GM12865 (cell line): ENCODE measurements around the gene FBXO15.

ENCODE experiments used
- DNase-seq: peaks from one replicate; pipeline ENCODE4 v3.0.0; 2010; ENCODE audit warnings: low read depth
- H3K4me3 ChIP-seq: 2 replicates; pipeline ENCODE4 v1.5.1; 2011; ENCODE audit warnings: mild to moderate bottlenecking, low read depth, low read length, control low read depth
- TF ChIP-seq, protein P1 (sequence below): IDR thresholded peaks from 2 replicates; pipeline ENCODE4 v1.5.1; 2011; ENCODE audit warnings: low read length, control low read depth, low read depth, inconsistent platforms; ENCODE audit not compliant: insufficient read depth; ENCODE audit errors: missing control alignments

FBXO15 gene

GRCh38 chr18:74123200-74123599 lies 24.4 kb downstream of the FBXO15 start:
- DNase-seq, result no peak
- H3K4me3 ChIP-seq, result no peak overlapping the region
- TF ChIP-seq, protein P1, sequence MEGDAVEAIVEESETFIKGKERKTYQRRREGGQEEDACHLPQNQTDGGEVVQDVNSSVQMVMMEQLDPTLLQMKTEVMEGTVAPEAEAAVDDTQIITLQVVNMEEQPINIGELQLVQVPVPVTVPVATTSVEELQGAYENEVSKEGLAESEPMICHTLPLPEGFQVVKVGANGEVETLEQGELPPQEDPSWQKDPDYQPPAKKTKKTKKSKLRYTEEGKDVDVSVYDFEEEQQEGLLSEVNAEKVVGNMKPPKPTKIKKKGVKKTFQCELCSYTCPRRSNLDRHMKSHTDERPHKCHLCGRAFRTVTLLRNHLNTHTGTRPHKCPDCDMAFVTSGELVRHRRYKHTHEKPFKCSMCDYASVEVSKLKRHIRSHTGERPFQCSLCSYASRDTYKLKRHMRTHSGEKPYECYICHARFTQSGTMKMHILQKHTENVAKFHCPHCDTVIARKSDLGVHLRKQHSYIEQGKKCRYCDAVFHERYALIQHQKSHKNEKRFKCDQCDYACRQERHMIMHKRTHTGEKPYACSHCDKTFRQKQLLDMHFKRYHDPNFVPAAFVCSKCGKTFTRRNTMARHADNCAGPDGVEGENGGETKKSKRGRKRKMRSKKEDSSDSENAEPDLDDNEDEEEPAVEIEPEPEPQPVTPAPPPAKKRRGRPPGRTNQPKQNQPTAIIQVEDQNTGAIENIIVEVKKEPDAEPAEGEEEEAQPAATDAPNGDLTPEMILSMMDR, result no peak

DNA sequence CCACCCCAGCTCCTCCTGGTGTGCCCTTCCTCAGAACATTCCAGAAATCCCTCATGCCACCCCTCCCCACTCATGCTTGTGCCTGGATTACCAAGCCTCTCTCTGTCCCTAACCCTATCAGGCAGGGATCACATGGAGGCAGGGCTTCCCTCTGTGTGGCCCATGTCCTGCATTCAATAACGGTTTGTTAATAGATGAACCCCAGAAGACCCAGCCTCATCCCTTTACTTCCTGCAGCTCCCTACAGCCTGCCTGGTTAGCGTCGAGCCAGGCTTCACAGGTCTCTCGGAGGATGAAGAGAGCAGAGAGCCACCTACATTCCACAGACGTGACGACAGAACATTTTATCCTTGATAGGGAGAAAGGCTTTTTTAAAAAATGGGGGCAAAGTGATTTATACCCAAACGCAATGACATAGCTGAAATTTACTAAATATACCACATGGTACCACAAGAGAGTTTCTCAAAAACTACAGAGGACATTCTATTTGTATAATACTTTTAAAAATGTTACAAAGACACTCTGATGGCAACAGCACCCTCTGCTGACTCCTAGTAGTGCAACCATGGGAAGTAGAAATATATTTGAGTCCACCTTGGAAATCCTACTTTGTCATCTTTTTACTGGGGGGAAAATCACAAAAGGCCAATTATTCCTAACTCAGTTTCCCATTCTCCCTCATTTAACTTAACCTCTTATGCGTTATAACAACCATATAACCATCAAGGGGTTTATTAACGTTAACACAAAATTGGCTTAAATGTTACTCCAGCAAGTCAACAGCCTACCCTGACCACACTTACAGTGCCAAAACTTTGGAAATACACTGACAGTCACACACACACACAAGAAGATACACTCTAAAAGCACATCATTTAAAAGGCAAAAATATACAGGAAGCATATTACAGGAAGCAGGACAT lies 30.7 kb downstream of the FBXO15 start:
- TF ChIP-seq, protein P1, result peak; percentile 30
- DNase-seq, result peak; percentile 23
- no peak overlapping the region for H3K4me3 ChIP-seq

GRCh38 chr18:74115046-74115445 lies 32.6 kb downstream of the FBXO15 start:
- no peak for DNase-seq
- TF ChIP-seq, protein P1, result no peak
- H3K4me3 ChIP-seq, result no peak overlapping the region

DNA sequence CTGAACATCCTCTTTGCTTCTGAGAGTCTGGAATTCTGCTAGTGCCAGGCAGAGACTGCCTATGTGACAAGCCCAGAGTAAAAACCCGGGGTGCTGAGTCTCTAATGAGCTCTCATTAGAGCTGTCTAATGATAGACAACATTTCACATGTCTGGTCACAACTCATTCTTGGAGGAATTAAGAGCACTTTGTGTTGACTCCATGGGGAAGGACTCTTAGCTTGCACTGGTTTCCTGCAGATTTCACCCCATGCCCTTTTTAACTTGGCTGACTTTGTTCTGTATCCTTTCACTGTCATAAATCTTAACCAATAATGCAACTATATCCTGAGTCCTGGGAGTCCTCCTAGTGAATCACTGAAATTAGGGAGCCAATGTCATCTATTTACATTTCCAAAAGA lies 33.5 kb downstream of the FBXO15 start:
- TF ChIP-seq, protein P1, result no peak
- H3K4me3 ChIP-seq, result no peak overlapping the region
- DNase-seq, result no peak

- H3K4me3 ChIP-seq, result no peak overlapping the region
- TF ChIP-seq, protein P1, result no peak
- no peak for DNase-seq
These were observed 33.9 kb downstream of the FBXO15 start for GRCh38 chr18:74113711-74114110.

GRCh38 chr18:74110976-74111375 lies 36.7 kb downstream of the FBXO15 start:
- TF ChIP-seq, protein P1, result no peak
- H3K4me3 ChIP-seq, result no peak overlapping the region
- DNase-seq, result no peak
